Measurements from ENCODE around the gene NCKAP5. TPM values are rescaled to one million over a fixed set of nuclear protein-coding genes. Genes with fewer than 3 reads are reported as not detected.

The NCKAP5 gene
- total and polyA plus RNA-seq, 9 of the 15 experiments (the other 6 are each of a cell fraction or from before 2014, with no cell fraction given): not detected

DNA sequence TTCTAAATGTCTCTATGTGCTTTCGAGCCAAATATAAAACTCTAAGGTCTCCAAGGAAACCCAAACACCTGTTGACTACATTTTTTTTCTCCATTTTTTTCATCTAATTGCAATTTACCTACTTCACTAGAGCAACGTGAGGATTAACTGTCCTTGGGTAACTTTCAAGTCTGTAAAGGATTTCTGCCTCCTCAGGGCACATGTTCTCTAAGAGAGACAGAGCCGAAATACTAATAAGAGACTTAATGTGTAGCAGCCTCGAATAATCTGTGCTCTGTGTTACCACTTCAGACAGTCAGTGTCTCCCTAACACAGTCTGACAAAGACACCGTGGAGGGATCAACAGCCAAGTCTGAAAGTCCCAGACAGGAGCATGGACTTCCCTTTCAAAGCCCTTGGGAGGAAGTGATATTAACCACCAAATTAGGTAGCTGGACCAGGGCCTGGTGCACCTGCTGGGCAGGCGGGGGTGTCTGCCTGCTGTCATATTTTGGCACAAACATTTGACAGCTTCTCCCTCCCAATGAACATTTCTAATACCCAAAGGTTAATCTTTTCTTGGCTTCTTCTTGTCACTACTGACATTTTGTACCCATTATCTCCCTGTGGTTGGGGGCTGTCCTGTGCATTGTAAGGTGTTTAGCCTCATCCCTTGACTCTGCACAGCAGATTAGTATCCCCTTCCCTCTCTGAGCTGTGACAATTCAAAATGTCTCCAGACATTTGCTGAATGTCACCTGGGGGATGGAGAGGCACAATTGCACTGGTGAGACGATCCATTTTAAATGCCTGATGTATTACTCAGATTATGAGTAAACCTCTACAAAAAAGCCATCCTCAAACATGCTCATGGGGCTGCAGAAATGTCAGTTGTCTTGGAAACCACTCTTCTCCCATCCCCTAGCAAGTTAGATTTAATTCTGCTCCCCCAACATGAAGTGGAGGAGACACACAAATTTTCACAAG is 852.6 kb downstream of the NCKAP5 start (continued):
- TF ChIP-seq, protein P1, sequence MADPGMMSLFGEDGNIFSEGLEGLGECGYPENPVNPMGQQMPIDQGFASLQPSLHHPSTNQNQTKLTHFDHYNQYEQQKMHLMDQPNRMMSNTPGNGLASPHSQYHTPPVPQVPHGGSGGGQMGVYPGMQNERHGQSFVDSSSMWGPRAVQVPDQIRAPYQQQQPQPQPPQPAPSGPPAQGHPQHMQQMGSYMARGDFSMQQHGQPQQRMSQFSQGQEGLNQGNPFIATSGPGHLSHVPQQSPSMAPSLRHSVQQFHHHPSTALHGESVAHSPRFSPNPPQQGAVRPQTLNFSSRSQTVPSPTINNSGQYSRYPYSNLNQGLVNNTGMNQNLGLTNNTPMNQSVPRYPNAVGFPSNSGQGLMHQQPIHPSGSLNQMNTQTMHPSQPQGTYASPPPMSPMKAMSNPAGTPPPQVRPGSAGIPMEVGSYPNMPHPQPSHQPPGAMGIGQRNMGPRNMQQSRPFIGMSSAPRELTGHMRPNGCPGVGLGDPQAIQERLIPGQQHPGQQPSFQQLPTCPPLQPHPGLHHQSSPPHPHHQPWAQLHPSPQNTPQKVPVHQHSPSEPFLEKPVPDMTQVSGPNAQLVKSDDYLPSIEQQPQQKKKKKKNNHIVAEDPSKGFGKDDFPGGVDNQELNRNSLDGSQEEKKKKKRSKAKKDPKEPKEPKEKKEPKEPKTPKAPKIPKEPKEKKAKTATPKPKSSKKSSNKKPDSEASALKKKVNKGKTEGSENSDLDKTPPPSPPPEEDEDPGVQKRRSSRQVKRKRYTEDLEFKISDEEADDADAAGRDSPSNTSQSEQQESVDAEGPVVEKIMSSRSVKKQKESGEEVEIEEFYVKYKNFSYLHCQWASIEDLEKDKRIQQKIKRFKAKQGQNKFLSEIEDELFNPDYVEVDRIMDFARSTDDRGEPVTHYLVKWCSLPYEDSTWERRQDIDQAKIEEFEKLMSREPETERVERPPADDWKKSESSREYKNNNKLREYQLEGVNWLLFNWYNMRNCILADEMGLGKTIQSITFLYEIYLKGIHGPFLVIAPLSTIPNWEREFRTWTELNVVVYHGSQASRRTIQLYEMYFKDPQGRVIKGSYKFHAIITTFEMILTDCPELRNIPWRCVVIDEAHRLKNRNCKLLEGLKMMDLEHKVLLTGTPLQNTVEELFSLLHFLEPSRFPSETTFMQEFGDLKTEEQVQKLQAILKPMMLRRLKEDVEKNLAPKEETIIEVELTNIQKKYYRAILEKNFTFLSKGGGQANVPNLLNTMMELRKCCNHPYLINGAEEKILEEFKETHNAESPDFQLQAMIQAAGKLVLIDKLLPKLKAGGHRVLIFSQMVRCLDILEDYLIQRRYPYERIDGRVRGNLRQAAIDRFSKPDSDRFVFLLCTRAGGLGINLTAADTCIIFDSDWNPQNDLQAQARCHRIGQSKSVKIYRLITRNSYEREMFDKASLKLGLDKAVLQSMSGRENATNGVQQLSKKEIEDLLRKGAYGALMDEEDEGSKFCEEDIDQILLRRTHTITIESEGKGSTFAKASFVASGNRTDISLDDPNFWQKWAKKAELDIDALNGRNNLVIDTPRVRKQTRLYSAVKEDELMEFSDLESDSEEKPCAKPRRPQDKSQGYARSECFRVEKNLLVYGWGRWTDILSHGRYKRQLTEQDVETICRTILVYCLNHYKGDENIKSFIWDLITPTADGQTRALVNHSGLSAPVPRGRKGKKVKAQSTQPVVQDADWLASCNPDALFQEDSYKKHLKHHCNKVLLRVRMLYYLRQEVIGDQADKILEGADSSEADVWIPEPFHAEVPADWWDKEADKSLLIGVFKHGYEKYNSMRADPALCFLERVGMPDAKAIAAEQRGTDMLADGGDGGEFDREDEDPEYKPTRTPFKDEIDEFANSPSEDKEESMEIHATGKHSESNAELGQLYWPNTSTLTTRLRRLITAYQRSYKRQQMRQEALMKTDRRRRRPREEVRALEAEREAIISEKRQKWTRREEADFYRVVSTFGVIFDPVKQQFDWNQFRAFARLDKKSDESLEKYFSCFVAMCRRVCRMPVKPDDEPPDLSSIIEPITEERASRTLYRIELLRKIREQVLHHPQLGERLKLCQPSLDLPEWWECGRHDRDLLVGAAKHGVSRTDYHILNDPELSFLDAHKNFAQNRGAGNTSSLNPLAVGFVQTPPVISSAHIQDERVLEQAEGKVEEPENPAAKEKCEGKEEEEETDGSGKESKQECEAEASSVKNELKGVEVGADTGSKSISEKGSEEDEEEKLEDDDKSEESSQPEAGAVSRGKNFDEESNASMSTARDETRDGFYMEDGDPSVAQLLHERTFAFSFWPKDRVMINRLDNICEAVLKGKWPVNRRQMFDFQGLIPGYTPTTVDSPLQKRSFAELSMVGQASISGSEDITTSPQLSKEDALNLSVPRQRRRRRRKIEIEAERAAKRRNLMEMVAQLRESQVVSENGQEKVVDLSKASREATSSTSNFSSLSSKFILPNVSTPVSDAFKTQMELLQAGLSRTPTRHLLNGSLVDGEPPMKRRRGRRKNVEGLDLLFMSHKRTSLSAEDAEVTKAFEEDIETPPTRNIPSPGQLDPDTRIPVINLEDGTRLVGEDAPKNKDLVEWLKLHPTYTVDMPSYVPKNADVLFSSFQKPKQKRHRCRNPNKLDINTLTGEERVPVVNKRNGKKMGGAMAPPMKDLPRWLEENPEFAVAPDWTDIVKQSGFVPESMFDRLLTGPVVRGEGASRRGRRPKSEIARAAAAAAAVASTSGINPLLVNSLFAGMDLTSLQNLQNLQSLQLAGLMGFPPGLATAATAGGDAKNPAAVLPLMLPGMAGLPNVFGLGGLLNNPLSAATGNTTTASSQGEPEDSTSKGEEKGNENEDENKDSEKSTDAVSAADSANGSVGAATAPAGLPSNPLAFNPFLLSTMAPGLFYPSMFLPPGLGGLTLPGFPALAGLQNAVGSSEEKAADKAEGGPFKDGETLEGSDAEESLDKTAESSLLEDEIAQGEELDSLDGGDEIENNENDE (IDR thresholded peaks at IDR 0.05; ENCODE audit: low read depth, low read length): no peak
- no peak for TF ChIP-seq RBM39 (optimal IDR thresholded peaks at IDR 0.05; ENCODE audit: low read depth, low read length)

Data from K562 (cell line).